NT2/D1 (cell line): ENCODE results near the gene HGF.

Experiments
- YY1 ChIP-seq: IDR thresholded peaks from 2 replicates; pipeline ENCODE4 v1.6.1; 2011; ENCODE audit not compliant: insufficient read length, insufficient read depth
- ZNF274 ChIP-seq: IDR thresholded peaks from 2 replicates; pipeline ENCODE4 v1.6.1; 2011; ENCODE audit warnings: mild to moderate bottlenecking, low read depth, low read length

- no peak for TF ChIP-seq ZNF274
- TF ChIP-seq YY1, result no peak
Measured at GRCh38 chr7:81688622-81689411, 81.0 kb downstream of the HGF start.
